ENCODE data around the gene LIG3. TPM values are rescaled to one million over a fixed set of nuclear protein-coding genes. Genes with fewer than 3 reads are reported as not detected.

The LIG3 gene
- total RNA-seq, 1 donor from 2014 or later: 24.5 TPM

- no peak for DNase-seq (ENCODE audit: low spot score in 2 of 2)
- Histone ChIP-seq H3K4me1 (no peaks in the 10 kb centered on the region), H3K27me3 (no peaks in the 10 kb centered on the region), H3K36me3 (no peaks in the 10 kb centered on the region), H3K27ac (no peak overlapping the region), H3K4me3 (no peak overlapping the region), H3K9me3 (no peaks in the 10 kb centered on the region)
- TF ChIP-seq, protein P1, sequence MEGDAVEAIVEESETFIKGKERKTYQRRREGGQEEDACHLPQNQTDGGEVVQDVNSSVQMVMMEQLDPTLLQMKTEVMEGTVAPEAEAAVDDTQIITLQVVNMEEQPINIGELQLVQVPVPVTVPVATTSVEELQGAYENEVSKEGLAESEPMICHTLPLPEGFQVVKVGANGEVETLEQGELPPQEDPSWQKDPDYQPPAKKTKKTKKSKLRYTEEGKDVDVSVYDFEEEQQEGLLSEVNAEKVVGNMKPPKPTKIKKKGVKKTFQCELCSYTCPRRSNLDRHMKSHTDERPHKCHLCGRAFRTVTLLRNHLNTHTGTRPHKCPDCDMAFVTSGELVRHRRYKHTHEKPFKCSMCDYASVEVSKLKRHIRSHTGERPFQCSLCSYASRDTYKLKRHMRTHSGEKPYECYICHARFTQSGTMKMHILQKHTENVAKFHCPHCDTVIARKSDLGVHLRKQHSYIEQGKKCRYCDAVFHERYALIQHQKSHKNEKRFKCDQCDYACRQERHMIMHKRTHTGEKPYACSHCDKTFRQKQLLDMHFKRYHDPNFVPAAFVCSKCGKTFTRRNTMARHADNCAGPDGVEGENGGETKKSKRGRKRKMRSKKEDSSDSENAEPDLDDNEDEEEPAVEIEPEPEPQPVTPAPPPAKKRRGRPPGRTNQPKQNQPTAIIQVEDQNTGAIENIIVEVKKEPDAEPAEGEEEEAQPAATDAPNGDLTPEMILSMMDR (IDR thresholded peaks at IDR 0.05): no peak
- intact Hi-C loops (cut with DNase I): no loop called here
Observed at GRCh38 chr17:35057332-35057915, 77.1 kb downstream of the LIG3 start.

Other genes starting within 250 kb of the LIG3 start
- not detected for gene CCT6B, start 19.1 kb upstream of the LIG3 start, total RNA-seq
- gene ZNF830, start 19.0 kb upstream of the LIG3 start, total RNA-seq: 1.9 TPM
- gene RFFL, start 83.2 kb downstream of the LIG3 start, total RNA-seq: 20.0 TPM
- gene RAD51D, start 139.3 kb downstream of the LIG3 start, total RNA-seq: 3.7 TPM
- not detected for gene FNDC8, start 141.1 kb downstream of the LIG3 start, total RNA-seq
- gene NLE1, start 161.8 kb downstream of the LIG3 start, total RNA-seq: 3.8 TPM
- gene UNC45B, start 167.3 kb downstream of the LIG3 start, total RNA-seq: not detected
- gene SLC35G3, start 213.9 kb downstream of the LIG3 start, total RNA-seq: not detected